Measurements from ENCODE around the gene GPR78. TPM values are rescaled to one million over a fixed set of nuclear protein-coding genes. Genes with fewer than 3 reads are reported as not detected.

Gene GPR78
- total RNA-seq, 1 donor from 2014 or later = 0.97 TPM

DNA sequence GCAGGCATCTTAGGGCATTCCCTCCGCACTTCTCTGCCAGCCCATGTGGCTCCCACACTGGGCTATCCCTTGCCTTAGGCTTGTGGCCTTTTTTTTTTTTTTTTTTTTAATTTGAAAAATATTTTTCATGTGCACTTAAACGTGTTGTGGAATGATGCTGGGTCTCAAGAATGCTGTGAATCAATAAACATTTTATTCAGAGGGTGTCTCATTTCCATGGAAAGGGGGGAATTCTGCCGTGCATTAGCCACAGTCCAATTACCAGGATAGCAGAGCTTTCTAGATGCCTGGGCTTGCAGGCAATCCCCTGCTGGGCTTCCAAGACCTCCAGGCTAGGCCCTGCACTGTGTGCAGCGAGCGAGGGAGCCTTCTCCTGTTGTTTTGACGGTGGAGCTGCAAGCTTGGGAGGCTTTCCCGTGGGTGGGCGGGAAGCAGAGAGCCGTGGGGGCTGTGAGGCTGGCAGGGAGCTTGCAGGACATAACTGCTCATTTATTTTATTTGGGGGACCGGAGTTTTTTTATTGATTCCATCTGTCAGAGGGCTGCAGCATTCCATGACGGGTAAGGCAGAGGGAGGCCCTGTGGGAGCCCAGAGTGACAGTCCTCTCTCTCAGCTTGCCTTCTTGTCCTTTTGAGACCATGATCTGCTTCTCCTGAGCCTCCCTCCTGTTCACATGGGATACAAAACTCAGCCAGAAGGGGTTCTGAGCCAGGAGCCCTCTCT lies 9.8 kb downstream of the GPR78 start:
- peaks cover 42% of the 10 kb centered on the region for H3K27me3 Mint-ChIP-seq
- H3K27ac Mint-ChIP-seq = no peak overlapping the region
- peak overlapping the region; percentile 24 for H3K4me3 Mint-ChIP-seq
- H3K36me3 Mint-ChIP-seq = no peaks in the 10 kb centered on the region
- H3K4me1 Mint-ChIP-seq (ENCODE audit: unreplicated experiment) = peaks cover 25% of the 10 kb centered on the region
- no peaks in the 10 kb centered on the region for H3K9me3 Mint-ChIP-seq
- no peak for DNase-seq (ENCODE audit: extremely low spot score, unreplicated experiment)
- TF ChIP-seq, protein P1, sequence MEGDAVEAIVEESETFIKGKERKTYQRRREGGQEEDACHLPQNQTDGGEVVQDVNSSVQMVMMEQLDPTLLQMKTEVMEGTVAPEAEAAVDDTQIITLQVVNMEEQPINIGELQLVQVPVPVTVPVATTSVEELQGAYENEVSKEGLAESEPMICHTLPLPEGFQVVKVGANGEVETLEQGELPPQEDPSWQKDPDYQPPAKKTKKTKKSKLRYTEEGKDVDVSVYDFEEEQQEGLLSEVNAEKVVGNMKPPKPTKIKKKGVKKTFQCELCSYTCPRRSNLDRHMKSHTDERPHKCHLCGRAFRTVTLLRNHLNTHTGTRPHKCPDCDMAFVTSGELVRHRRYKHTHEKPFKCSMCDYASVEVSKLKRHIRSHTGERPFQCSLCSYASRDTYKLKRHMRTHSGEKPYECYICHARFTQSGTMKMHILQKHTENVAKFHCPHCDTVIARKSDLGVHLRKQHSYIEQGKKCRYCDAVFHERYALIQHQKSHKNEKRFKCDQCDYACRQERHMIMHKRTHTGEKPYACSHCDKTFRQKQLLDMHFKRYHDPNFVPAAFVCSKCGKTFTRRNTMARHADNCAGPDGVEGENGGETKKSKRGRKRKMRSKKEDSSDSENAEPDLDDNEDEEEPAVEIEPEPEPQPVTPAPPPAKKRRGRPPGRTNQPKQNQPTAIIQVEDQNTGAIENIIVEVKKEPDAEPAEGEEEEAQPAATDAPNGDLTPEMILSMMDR (conservative IDR thresholded peaks at IDR 0.05) = no peak

DNA sequence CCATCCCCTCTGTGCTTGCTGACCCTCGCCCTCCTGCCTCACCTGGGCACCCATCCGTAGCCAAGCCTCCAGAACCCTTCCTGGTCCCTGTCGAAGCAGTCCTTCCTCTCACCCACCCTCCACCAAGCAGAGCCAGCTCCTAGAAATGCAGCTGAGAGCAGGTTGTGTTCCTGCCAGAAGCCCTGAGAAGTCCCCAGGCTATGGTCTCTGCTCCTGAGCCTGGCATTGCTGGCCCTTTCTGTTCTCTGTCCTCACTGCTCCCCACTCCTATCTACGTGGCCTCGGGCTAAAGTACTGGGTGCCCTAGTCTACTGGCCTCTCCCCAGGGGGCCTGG lies 10.3 kb downstream of the GPR78 start:
- Mint-ChIP-seq H3K36me3 (no peaks in the 10 kb centered on the region), H3K4me1 (ENCODE audit: unreplicated experiment) (peaks cover 25% of the 10 kb centered on the region), H3K27me3 (peaks cover 39% of the 10 kb centered on the region), H3K4me3 (peak overlapping the region; percentile 24), H3K27ac (no peak overlapping the region), H3K9me3 (no peaks in the 10 kb centered on the region)
- TF ChIP-seq, protein P1 (conservative IDR thresholded peaks at IDR 0.05) = no peak
- no peak for DNase-seq (ENCODE audit: extremely low spot score, unreplicated experiment)

DNA sequence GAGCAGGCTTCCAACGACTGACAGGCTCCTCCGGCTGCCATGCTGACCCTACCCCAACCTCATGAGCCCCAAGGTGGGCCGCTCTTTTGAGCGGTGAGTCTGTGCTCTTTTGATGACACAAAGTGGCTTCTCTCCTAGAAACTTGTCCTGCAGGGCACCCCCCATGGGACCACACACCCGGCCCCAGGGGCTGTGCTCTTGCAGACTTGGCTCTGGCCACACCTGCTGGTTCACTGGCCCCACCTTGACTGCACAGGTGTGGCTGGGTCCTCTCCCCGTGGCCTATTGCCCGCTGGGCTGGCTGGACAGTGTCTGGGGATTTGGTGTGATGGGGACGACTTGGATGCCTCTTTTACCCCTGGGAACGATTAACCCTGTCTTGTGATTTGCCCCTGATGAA lies 10.9 kb downstream of the GPR78 start:
- TF ChIP-seq, protein P1 (conservative IDR thresholded peaks at IDR 0.05) = no peak
- no peak for DNase-seq (ENCODE audit: extremely low spot score, unreplicated experiment)
- Mint-ChIP-seq H3K4me3 (peak overlapping the region; percentile 22), H3K27ac (no peak overlapping the region), H3K4me1 (ENCODE audit: unreplicated experiment) (peaks cover 25% of the 10 kb centered on the region), H3K27me3 (peaks cover 39% of the 10 kb centered on the region), H3K9me3 (no peaks in the 10 kb centered on the region), H3K36me3 (no peaks in the 10 kb centered on the region)

DNA sequence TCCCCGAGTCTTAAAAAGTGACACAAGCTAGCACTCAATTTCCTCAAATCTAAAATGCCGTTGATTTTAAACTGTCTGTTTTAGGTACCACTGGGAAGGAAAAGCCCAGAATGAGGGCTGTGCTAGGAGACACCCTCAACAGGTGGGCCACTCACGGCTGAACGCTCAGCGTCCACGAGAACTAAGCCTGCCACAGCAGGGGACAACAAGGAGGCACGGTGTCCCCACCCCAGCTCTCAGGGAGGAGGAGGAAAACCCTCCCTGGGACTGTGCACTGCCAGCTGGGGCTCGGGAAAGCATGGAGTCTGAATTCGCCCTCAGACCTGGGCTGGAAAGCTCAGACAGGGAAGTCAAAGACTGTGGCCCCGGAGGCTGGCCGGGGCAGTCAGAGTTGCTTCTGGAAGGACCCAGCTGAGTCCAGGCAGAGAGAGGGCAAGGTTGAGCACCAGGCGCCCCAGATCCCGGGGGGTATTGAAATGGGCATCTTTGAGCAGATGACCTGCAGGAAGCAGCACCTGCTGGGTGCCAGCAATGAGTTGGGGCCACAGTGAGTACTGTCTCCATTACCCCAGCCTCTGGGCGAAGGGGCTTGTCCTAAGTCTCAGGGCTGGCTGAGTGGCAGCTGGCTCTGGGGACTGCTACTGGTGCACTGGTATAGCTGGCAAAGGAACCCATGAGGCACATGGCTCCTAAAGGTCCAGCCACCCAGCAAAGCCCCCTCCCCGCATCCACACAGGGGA lies 11.6 kb downstream of the GPR78 start:
- Mint-ChIP-seq H3K4me1 (ENCODE audit: unreplicated experiment) (peaks cover 25% of the 10 kb centered on the region), H3K36me3 (no peaks in the 10 kb centered on the region), H3K4me3 (peak overlapping the region; percentile 22), H3K27me3 (peaks cover 33% of the 10 kb centered on the region), H3K9me3 (no peaks in the 10 kb centered on the region), H3K27ac (no peak overlapping the region)
- DNase-seq (ENCODE audit: extremely low spot score, unreplicated experiment) = no peak
- TF ChIP-seq, protein P1 (conservative IDR thresholded peaks at IDR 0.05) = no peak

DNA sequence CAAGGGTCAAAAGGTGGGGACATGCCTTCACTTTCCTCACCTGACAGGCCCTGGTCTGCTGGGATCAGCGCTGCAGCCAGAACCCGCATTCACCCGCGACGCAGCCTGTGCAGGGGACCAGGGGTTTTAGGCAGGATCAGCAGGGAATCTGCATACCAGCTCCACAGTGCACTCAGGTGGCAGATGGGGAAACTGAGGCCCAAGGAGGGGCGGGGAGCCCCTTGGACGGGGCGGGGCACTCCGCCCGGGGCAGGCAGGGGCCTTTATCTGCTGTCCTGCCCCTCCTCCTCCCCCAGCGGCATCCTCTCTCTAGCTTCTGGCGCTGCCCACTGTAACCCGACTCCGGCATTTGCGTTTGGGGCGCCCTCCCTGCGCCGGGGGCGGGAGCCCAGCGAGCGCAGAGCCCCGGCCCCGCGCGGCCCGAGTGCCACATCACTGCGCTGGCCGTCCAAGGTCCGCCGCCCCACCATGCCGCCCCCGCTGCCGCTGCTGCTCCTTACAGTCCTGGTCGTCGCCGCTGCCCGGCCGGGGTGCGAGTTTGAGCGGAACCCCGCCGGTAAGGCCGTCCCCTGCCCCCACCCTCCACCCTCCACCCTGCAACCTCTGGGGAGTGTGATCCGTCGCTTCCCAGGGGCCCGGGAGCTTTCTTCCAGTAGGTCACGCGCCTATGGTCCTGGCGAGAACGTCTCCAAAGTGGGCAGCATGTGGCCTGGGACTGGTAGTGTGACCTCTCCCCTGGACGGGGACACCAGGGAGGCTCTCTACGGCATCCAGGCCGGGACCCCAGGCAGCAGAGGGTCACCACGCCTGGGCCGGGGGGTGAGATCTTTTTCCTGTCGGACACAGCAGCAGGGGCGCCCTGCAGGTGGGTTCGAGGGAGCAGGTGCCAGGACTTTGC lies 12.4 kb downstream of the GPR78 start, which contains the start of gene CPZ:
CPZ (plus strand) TSS at position 400 of the 898 bp plus-strand sequence; CDS start at position 469, 69 bp downstream.
- Mint-ChIP-seq H3K27ac (no peak within 1 kb of the TSS), H3K9me3 (no peaks in the 10 kb centered on the region), H3K4me3 (peak within 1 kb of the TSS; percentile 85), H3K36me3 (no peaks in the 10 kb centered on the region), H3K4me1 (ENCODE audit: unreplicated experiment) (peaks cover 25% of the 10 kb centered on the region), H3K27me3 (peaks cover 33% of the 10 kb centered on the region)
- TF ChIP-seq, protein P1 (conservative IDR thresholded peaks at IDR 0.05) = no peak
- DNase-seq (ENCODE audit: extremely low spot score, unreplicated experiment) = no peak
